HepG2 (cell line): ENCODE data around the gene ISCA1. TPM values are rescaled to one million over a fixed set of nuclear protein-coding genes. Genes with fewer than 3 reads are reported as not detected.

Experiments
- CAMTA2 ChIP-seq: sonication (generic); formaldehyde crosslinking; IDR thresholded peaks from 2 replicates; pipeline ENCODE4 v1.4.0; 2020; ENCODE audit warnings: mild to moderate bottlenecking, missing genetic modification reagents, borderline replicate concordance
- GABPB1 ChIP-seq: IDR thresholded peaks from 2 replicates; pipeline ENCODE4 v1.6.1; 2016; ENCODE audit warnings: mild to moderate bottlenecking, missing genetic modification reagents, moderate library complexity, missing compliant biosample characterization
- HOXA7 ChIP-seq: sonication (generic); formaldehyde crosslinking; IDR thresholded peaks from 2 replicates; pipeline ENCODE4 v1.8.1; 2022; ENCODE audit warnings: mild to moderate bottlenecking, missing genetic modification reagents, moderate library complexity
- MBD4 ChIP-seq: IDR thresholded peaks from 2 replicates; pipeline ENCODE4 v1.6.1; 2012; ENCODE audit warnings: low read length, inconsistent platforms, borderline replicate concordance
- PCBP1 ChIP-seq: fragments of 200-400 bp; formaldehyde crosslinking; IDR thresholded peaks from 2 replicates; pipeline ENCODE4 v1.6.1; 2017; ENCODE audit warnings: mild to moderate bottlenecking, low read depth, low read length, borderline replicate concordance
- PRDM10 ChIP-seq: sonication (generic); formaldehyde crosslinking; IDR thresholded peaks from 2 replicates; pipeline ENCODE4 v1.4.0; 2020; ENCODE audit warnings: low read depth, missing genetic modification reagents
- PRPF4 ChIP-seq: fragments of 200-400 bp; formaldehyde crosslinking; IDR thresholded peaks from 2 replicates; pipeline ENCODE4 v1.6.1; 2016; ENCODE audit warnings: low read length, low read depth; ENCODE audit not compliant: poor library complexity, severe bottlenecking
- RBFOX2 ChIP-seq: fragments of 200-400 bp; formaldehyde crosslinking; IDR thresholded peaks from 2 replicates; pipeline ENCODE4 v1.6.1; 2017; ENCODE audit warnings: low read depth, mild to moderate bottlenecking, low read length
- SYNCRIP ChIP-seq: fragments of 200-400 bp; formaldehyde crosslinking; IDR thresholded peaks from 2 replicates; pipeline ENCODE4 v1.6.1; 2018; ENCODE audit warnings: mild to moderate bottlenecking, low read depth, low read length; ENCODE audit not compliant: insufficient read depth
- TEAD3 ChIP-seq: optimal IDR thresholded peaks from 2 replicates; pipeline ENCODE3; 2016; ENCODE audit warnings: borderline replicate concordance
- XRCC5 ChIP-seq: fragments of 200-400 bp; formaldehyde crosslinking; optimal IDR thresholded peaks from 2 replicates; pipeline ENCODE3; 2017; ENCODE audit warnings: mild to moderate bottlenecking, low read length
- ZHX2 ChIP-seq, 2 experiments: sonication (generic) in 1 of 2; formaldehyde crosslinking in 1 of 2; IDR thresholded peaks; 2 replicates each; pipeline versions ENCODE4 v1.6.1 to v1.9.0; 2014 to 2022; ENCODE audit warnings: antibody characterized with exemption in 1 of 2, borderline replicate concordance in 1 of 2, inconsistent platforms in 1 of 2, low read depth in 1 of 2, missing genetic modification reagents in 1 of 2
- ZNF101 ChIP-seq: sonication (generic); formaldehyde crosslinking; IDR thresholded peaks from 2 replicates; pipeline ENCODE4 v1.4.0; 2020; ENCODE audit warnings: mild to moderate bottlenecking, low read depth, missing genetic modification reagents, borderline replicate concordance
- ZNF160 ChIP-seq: sonication (generic); formaldehyde crosslinking; IDR thresholded peaks from 2 replicates; pipeline ENCODE4 v1.8.0; 2022; ENCODE audit warnings: mild to moderate bottlenecking, inconsistent platforms, missing genetic modification reagents
- ZNF275 ChIP-seq: sonication (generic); formaldehyde crosslinking; IDR thresholded peaks from 2 replicates; pipeline ENCODE4 v1.8.0; 2022; ENCODE audit warnings: missing genetic modification reagents, mild to moderate bottlenecking, inconsistent platforms, borderline replicate concordance
- ZNF546 ChIP-seq: sonication (generic); formaldehyde crosslinking; conservative IDR thresholded peaks from 2 replicates; pipeline ENCODE4 v1.8.1; 2023; ENCODE audit warnings: mild to moderate bottlenecking, missing genetic modification reagents
- ZNF850 ChIP-seq: sonication (generic); formaldehyde crosslinking; conservative IDR thresholded peaks from 2 replicates; pipeline ENCODE4 v1.9.0; 2021; ENCODE audit warnings: mild to moderate bottlenecking, missing genetic modification reagents
- polyA plus RNA-seq, 8 experiments: library from polyadenylated mRNA; depleted of rRNA in 3 of 8; stranded (reverse) in 7 of 8; unstranded in 1 of 8; fragments of >200 nt; fragmentation: Illumina TruSeq in 4 of 8; extraction: Trizol in 4 of 8; gene quantifications; 2 replicates each; pipeline versions ENCODE4 v1.2.1 to v1.2.3, GENCODE V29; 2011 to 2016; ENCODE audit warnings: low read depth in 4 of 8, missing spikeins in 1 of 8, mixed read lengths in 1 of 8; ENCODE audit not compliant: insufficient read depth in 1 of 8
- total RNA-seq, 5 experiments: library from RNA; depleted of rRNA; stranded (reverse); fragments of >200 nt; fragmentation: Illumina TruSeq; extraction: Trizol; gene quantifications; 2 replicates each; pipeline ENCODE4 v1.2.3, GENCODE V29; 2016; ENCODE audit warnings: low read depth in 1 of 5

ISCA1 gene
- total and polyA plus RNA-seq, 2 of the 13 experiments (the other 11 are each of a cell fraction or from before 2014, with no cell fraction given): 29.2 to 40.9 TPM

GRCh38 chr9:86282077-86282978, at the start of gene ISCA1 (continued):
- TF ChIP-seq RBFOX2: peak; percentile 98
- no peak for TF ChIP-seq XRCC5
- no peak for TF ChIP-seq PCBP1
- peak; percentile 5; the same call in 1 of the 2 replicates for TF ChIP-seq ZNF160 (CRISPR knock-in tag)
- TF ChIP-seq ZHX2 (IDR thresholded peaks at IDR 0.05; ENCODE audit: low read depth): peak; percentile 85; the same call in 1 of the 2 replicates
- TF ChIP-seq ZHX2 (CRISPR knock-in tag; IDR thresholded peaks at IDR 0.05; ENCODE audit: borderline replicate concordance): no peak
- TF ChIP-seq PRDM10 (CRISPR knock-in tag): no peak
- TF ChIP-seq PRPF4: no peak
- peak; percentile 94 for TF ChIP-seq ZNF850 (CRISPR knock-in tag)
- peak; percentile 94 for TF ChIP-seq GABPB1
- 0 out of 2 replicates have a peak, but pooled peaks have one; percentile 59 for TF ChIP-seq ZNF275
- TF ChIP-seq TEAD3 (CRISPR knock-in tag): no peak
- no peak for TF ChIP-seq ZNF546
- peak; percentile 95 for TF ChIP-seq ZNF101
- TF ChIP-seq HOXA7 (CRISPR knock-in tag): no peak
- no peak for TF ChIP-seq SYNCRIP
- TF ChIP-seq CAMTA2 (CRISPR knock-in tag): peak; percentile 77
- TF ChIP-seq MBD4: no peak
